ENCODE results near the gene UBQLNL.

- TF ChIP-seq CTCF (IDR thresholded peaks at IDR 0.05) (no peak), POLR2AphosphoS5 (IDR thresholded peaks at IDR 0.05) (no peak), POLR2A (IDR thresholded peaks at IDR 0.05) (no peak)
Measured at GRCh38 chr11:5550440-5551095, 34.1 kb upstream of the UBQLNL start.
